Globus pallidus (tissue), 1 donor: ENCODE measurements around the gene HMGB1.

ENCODE experiments used
- DNase-seq: peaks from one replicate; pipeline ENCODE4 v3.0.0-alpha.2; 2015; ENCODE audit warnings: low spot score

HMGB1 gene

DNA sequence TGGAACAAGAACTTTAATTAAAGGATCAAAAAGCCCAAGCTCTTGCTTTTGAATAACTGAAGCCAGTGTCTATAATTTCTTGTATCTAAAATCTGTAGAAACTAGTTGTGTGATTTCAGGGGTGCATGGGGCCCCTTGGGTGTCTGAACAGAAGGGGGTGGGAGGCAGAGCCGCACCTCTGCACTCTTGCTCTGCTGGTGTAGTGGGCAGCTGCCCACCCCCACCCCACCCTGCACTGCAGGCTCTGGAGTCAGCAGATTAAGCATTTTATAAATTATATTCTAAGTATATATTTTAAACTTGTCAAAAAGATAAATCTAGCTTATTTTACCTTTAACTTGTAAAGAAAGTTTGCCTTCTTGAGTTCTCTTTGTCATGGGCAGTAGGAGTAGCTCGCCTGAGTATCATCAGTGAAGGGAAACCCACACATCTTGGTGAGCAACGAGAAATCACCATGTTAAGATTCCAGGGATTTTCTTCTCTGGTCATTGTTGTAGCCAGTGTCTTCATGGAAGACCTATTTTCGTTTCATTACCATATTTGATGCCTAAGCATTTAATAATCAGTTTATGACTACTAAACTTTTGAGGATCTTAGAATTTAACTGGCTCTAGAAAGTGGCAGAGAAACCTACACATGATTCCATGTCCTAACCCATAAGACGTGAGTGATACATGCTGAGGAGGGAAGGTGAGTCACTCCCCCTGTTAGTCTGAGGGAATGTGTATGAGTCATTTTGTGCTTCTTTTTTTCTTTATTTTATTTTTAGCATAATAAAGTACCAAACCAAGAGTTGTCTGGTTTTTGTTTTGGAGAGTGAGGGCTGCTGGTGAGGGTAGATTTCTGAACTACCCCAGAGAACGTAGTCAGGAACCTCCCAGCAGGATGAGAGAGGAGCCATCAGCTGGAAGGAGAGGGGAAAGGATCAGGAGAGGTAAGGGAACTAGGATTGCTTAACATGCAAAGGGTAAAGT is 35.7 kb downstream of the HMGB1 start:
- DNase-seq, result no peak

DNA sequence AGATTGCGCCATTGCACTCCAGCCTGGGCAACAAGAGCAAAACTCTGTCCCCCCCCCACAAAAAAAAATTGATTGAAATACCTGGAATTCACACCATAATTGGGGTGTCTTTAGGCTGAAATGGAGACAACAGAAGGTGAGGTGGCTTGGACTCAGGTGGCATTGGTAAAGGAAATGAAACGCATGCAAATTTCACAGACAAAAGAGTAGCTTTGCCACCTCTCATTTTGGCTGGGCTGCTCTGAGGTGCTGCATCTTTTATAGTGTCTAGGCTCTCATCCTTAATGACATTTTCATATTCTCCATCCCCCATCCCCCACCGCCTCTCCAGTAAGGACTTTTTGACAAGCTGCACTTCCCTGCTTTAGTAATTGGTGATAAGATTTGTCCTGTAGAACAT is 36.5 kb downstream of the HMGB1 start:
- no peak for DNase-seq

DNA sequence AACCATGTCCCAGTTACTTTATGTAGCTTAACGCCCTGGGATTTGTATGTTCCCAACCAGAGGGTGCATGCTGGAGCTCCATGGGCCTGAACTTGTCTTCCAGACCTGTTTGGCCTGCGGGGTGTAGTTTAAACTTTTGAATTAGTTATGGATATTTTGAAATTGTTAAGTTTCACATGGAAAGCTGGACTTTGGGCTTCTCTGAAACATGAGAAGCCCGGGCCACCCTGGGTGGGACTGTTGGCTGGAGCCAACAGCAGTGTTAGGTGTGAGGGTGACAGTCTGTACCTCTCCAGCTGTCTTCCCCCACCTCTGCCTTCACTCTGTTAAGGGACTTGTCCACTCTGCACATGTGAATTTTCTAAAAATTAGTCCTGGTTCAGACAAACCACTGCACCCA is 41.8 kb downstream of the HMGB1 start:
- DNase-seq, result no peak

GRCh38 chr13:30422054-30422839 is 43.5 kb downstream of the HMGB1 start, which contains the start of gene UBE2L5:
UBE2L5 (plus strand) TSS chr13:30422493; CDS start chr13:30427991, 5,498 bp downstream.
- DNase-seq, result peak; percentile 71

GRCh38 chr13:30421093-30422053 is 44.4 kb downstream of the HMGB1 start:
- peak; percentile 68 for DNase-seq

GRCh38 chr13:30418717-30419459 is 46.8 kb downstream of the HMGB1 start:
- DNase-seq, result no peak

- no peak for DNase-seq
Observed at GRCh38 chr13:30418075-30418716, 47.5 kb downstream of the HMGB1 start.

- no peak for DNase-seq
Observed at GRCh38 chr13:30416471-30416870, 49.3 kb downstream of the HMGB1 start.

- no peak for DNase-seq
Observed at GRCh38 chr13:30415430-30416030, 50.2 kb downstream of the HMGB1 start.

- no peak for DNase-seq
Observed at GRCh38 chr13:30413842-30414241, 51.9 kb downstream of the HMGB1 start.

DNA sequence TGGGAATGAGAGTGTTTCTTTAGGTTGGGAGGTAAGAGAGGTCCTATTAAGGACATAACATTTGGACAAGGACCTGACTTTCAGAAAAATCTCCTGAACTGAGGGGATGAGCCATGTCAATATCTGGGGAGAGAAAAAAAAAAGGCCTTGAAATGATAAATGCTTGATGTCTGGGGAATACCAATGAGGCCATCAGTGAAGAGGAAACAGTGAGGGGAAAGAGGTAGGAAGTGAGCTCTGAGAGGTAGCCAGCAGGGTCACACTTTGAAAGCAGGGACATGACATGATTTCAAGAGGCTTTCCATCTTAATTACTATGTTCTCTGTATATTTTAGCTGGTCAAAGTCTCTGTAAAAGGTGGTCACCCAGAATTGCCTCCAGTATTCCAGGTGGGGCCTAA is 53.4 kb downstream of the HMGB1 start:
- DNase-seq, result no peak

DNA sequence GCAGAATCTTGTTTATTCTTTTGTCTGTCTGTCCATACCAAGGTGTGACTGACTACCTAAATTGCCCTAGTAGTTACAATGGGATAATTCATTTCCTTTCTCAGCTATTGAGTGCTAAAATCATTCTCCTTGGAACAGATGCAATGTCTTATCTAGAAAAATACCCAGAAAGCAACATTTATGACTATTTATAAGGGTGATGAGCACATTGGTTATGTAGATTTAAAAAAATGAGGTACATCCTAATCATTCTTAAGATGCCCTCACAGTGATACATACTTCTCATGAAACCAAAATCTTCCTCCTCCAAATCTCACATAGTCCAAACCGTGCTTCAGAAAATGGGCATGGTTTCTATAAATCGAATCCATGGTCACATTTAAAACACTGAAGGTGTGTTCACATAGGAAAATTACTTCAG is 55.0 kb downstream of the HMGB1 start:
- DNase-seq, result no peak

GRCh38 chr13:30409886-30410704 is 55.6 kb downstream of the HMGB1 start:
- no peak for DNase-seq

- peak; percentile 89 for DNase-seq
Observed at GRCh38 chr13:30408319-30409101, 57.2 kb downstream of the HMGB1 start.

- DNase-seq, result no peak
Observed at GRCh38 chr13:30406779-30407416, 58.8 kb downstream of the HMGB1 start.
